ENCODE data around the gene SLC25A29.
"Not testable (repeated sequence)": the region's sequence is repeated elsewhere in the genome, so short reads cannot be mapped to it uniquely, and the experiment has no call there.

Gene SLC25A29

DNA sequence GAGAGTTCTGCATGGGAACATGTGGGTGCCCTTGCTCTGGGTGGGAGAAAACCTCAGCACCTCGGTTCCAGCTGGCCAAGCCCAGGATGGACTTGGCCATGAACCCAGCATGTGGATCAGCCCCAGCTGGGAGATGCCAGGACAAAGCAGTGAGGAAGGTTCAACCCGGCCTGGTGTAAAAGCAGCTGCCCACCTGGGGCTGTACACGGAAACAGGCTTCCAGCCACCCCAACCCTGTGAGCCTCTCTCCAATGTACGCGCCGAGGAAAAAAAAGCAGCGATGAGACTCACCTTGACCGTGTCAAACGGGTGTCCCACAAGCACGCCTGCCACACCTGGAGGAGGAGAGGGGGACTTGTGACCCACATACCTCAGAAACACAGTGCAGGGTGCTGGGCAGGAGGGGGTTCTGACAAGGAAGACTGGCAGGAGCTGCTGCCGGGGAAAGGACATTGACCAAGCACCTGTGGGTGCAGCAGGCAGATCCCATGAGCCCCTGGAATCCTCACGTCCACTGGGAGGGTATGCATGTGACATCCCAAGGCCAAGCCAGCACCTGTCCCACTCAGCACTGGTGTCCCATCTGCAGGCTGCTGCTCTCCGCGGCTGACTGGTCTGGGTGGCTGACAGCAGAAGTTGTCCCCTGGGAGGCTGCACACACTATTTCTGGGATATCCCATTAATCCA is 7.5 kb downstream of the SLC25A29 start:
- H3K27ac ChIP-seq: no peak overlapping the region
- TF ChIP-seq ZFX (IDR thresholded peaks at IDR 0.05; ENCODE audit: borderline replicate concordance): no peak
- TF ChIP-seq, protein P1, sequence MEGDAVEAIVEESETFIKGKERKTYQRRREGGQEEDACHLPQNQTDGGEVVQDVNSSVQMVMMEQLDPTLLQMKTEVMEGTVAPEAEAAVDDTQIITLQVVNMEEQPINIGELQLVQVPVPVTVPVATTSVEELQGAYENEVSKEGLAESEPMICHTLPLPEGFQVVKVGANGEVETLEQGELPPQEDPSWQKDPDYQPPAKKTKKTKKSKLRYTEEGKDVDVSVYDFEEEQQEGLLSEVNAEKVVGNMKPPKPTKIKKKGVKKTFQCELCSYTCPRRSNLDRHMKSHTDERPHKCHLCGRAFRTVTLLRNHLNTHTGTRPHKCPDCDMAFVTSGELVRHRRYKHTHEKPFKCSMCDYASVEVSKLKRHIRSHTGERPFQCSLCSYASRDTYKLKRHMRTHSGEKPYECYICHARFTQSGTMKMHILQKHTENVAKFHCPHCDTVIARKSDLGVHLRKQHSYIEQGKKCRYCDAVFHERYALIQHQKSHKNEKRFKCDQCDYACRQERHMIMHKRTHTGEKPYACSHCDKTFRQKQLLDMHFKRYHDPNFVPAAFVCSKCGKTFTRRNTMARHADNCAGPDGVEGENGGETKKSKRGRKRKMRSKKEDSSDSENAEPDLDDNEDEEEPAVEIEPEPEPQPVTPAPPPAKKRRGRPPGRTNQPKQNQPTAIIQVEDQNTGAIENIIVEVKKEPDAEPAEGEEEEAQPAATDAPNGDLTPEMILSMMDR (IDR thresholded peaks at IDR 0.05): no peak

DNA sequence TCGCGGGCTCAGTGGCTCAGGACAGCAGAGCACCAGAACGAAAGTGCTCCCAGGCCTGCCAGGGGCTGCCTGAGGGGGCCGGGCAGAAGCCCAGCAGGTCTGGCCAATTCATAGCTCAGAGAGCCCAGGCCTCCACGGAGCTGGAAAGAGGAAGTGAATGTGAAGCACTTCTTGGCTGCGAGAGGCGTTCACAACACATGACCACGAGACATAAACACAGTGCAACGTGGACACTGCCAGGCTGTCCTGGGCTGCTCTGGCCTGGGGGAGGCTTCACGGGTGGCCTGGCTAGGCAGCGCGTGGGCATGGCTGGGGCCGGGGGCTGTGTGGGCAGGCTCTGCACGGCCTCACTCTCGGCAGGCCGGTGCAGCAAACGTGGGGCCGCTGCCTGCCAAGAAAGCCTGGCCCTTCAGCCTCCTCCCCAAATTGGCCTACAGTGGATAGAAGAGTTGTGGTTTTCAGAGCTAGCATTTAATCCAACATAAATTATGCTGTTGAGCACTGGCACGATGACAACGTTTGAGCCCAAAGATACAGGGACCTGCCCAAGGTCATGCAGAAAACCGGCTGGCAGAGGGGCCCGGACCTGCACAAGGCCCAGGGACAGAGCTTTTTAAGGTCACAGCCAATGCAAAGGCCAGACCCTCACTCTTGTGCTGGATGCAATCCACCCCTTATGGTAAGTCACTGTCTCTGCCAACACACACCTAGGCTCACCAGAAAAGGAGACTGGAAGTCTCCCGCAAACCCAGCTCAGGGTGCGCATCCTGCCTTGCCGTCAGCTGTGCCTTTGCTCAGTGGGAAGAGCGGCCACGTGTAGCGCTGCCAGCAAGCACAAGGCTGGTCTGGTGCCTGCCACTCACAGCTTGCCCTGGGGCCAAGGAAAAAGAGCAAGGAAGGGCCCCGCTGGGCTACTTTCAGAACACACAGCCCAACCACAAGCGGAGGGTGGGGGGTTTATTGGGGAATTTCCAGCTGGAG is 8.6 kb downstream of the SLC25A29 start:
- TF ChIP-seq, protein P1 (IDR thresholded peaks at IDR 0.05): no peak
- no peak for TF ChIP-seq ZFX (IDR thresholded peaks at IDR 0.05; ENCODE audit: borderline replicate concordance)

DNA sequence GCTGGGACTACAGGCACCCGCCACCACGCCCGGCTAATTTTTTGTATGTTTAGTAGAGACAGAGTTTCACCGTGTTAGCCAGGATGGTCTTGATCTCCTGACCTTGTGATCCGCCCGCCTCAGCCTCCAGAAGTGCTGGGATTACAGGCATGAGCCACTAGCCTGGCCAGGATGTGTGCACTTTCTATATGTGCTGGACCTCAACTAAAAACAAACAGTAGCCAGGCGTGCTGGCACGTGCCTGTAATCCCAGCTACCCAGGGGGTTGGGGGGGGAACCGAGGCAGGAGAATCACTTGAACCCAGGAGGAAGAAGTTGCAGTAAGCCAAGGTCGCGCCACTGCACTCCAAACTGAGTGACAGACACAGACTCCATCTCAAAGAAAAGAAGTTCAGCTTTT is 9.5 kb downstream of the SLC25A29 start:
- H3K27ac ChIP-seq: not testable (repeated sequence)

More for the DNA sequence above, 8.6 kb downstream of the SLC25A29 start:
- H3K27ac ChIP-seq: no peak overlapping the region

DNA sequence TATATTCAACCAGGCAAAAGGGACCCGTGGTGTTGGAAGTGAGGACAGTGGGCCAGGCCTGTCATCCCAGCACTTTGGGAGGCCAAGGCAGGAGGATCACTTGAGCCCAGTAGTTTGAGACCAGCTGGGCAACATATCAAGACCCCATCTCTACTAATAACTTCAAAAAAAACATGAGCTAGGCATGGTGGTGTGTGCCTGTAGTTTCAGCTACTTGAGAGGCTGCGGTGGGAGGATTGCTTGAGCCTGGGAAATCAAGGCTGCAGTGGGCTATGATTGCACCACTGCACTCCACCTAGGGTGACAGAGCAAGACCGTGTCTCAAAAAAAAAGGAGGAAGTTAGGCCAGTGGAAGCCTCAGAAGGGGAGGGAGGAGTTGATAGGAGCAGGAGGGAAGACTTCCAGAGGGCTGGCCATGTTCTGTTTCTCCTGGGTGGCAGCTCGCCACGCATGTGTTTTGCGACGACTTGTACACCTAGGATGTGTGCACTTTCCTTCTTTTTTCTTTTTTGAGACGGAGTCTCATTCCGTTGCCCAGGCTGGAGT is 10.1 kb downstream of the SLC25A29 start:
- TF ChIP-seq, protein P1 (IDR thresholded peaks at IDR 0.05): no peak
- no peak for TF ChIP-seq ZFX (IDR thresholded peaks at IDR 0.05; ENCODE audit: borderline replicate concordance)
- no peak overlapping the region for H3K27ac ChIP-seq

DNA sequence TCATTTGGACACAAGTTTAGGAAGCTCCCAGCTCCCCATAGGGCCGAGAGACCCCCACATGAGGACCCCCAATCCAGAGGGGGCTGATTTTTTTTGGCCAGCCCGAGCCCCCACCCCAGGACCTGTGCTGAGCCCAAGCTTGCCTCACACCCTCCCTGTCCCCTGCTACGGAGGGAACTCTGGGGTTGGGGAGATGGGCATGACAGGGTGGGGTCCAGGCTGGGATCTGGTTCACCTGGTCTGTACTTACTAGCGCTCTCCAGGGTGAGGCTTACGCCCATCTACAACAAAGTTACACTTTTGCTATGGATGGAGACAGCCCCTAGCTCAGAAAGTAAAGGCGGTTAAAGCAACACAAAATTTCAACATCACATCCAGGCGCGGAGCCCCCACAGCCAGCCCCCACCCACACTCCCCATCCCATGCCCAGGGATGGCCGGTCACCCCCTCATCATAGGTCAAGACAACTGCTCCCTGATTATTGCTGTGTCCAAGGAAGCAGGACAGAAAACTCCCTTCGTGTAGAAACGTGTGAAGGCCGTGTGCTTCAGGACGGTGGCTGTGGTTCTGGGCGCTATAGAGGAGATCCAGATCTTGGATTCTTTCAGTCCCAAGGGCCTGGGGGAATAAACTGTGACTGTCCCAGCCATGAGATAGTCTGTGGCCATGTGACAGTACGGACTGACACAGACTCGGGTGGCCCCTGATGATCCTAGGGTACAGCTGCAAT is 10.7 kb downstream of the SLC25A29 start:
- no peak overlapping the region for H3K27ac ChIP-seq
- no peak for TF ChIP-seq ZFX (IDR thresholded peaks at IDR 0.05; ENCODE audit: borderline replicate concordance)
- TF ChIP-seq, protein P1 (IDR thresholded peaks at IDR 0.05): no peak

DNA sequence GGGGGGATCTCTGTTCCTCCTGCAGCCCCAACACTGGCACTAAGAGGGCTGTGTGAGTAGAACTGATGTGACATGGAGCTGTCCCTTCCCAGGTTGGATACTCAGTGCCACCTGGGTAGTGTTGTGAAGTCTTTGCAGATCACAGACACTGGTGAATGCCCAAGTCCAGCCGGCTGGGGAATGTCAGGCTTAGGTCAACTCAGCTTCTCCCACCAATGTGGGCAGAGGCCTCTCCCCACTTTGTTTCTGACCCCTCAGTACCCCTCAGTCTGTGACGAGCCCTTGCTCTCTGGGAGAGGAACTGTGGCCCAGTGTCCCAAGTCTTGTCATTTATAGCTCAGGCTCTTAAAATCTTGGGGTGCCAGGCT is 11.3 kb downstream of the SLC25A29 start:
- TF ChIP-seq, protein P1 (IDR thresholded peaks at IDR 0.05): no peak
- no peak for TF ChIP-seq ZFX (IDR thresholded peaks at IDR 0.05; ENCODE audit: borderline replicate concordance)
- no peak overlapping the region for H3K27ac ChIP-seq

DNA sequence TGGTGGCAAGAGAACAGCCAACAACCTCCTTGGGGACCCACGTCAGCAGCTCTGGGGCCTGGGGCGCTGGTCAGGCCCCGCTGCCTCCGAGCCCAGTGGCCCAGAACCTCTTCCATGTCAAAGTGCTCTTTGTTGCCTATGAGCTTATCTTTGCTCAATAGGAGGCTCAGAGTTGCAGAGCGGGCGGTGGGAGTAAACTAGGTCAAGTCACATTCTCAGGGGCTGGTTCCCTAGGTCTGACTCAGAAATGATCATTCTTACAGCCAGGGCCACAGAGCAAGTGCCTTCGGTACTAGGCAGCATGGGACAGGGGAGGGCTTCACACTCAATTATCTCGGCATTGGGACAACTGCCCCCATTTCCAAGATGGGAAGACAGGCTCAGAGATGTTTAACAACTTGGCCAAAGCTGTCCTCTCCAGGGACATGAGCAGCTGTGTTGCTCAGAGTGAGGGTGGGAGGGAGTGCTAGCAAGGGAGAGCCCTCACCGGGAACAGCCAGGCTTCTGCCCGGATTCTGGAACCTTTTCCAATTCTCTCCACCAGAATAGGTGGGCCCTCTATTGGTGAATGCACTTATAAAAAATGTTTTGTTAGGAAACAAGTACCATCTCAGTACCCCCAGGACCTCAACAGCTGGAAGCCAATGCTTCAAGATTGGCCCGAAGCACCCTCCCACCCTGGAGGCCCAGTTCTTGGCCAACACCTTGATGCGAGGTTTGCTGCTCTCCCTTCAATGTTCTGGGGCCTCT is 11.9 kb downstream of the SLC25A29 start:
- TF ChIP-seq, protein P1 (IDR thresholded peaks at IDR 0.05): no peak
- no peak for TF ChIP-seq ZFX (IDR thresholded peaks at IDR 0.05; ENCODE audit: borderline replicate concordance)
- no peak overlapping the region for H3K27ac ChIP-seq

Measured in 22Rv1 (cell line).